GM12873 (cell line): ENCODE data around the gene RNU6-8.

ENCODE experiments used
- CTCF ChIP-seq: IDR thresholded peaks from 2 replicates; pipeline ENCODE4 v1.5.1; 2012; ENCODE audit warnings: low read depth, mild to moderate bottlenecking, moderate library complexity, low read length, control low read depth; ENCODE audit not compliant: insufficient read depth; ENCODE audit errors: missing control alignments

RNU6-8 gene

GRCh38 chr14:32202998-32203882 lies at the start of gene RNU6-8:
Gene RNU6-8 (minus strand): TSS chr14:32203269.
- TF ChIP-seq CTCF: no peak

GRCh38 chr14:32252030-32252670 lies 49.1 kb upstream of the RNU6-8 start:
- peak; percentile 82 for TF ChIP-seq CTCF

- TF ChIP-seq CTCF: no peak
These were observed 48.5 kb upstream of the RNU6-8 start for GRCh38 chr14:32251530-32251929.

GRCh38 chr14:32250681-32251080 lies 47.6 kb upstream of the RNU6-8 start:
- no peak for TF ChIP-seq CTCF

GRCh38 chr14:32249780-32250179 lies 46.7 kb upstream of the RNU6-8 start:
- no peak for TF ChIP-seq CTCF

- no peak for TF ChIP-seq CTCF
These were observed 46.3 kb upstream of the RNU6-8 start for GRCh38 chr14:32249371-32249770.

GRCh38 chr14:32246751-32247150 lies 43.7 kb upstream of the RNU6-8 start:
- TF ChIP-seq CTCF: no peak
